ENCODE measurements around the gene HPGD. TPM values are rescaled to one million over a fixed set of nuclear protein-coding genes. Genes with fewer than 3 reads are reported as not detected.

HPGD gene
- total RNA-seq, 1 experiment from 2014 or later = 1.2 TPM

GRCh38 chr4:174544496-174544895, 22.2 kb upstream of the HPGD start:
- Histone ChIP-seq H3K27me3 (ENCODE audit: control insufficient read depth, insufficient read depth, low read length) (no peaks in the 10 kb centered on the region), H3K4me3 (ENCODE audit: low read depth in 2 of 2, low read length in 2 of 2) (no peak overlapping the region), H3K27ac (ENCODE audit: low read length) (no peak overlapping the region), H3K4me1 (ENCODE audit: control insufficient read depth, insufficient read depth, low read length) (no peaks in the 10 kb centered on the region), H3K36me3 (ENCODE audit: control insufficient read depth, insufficient read depth, low read length) (no peaks in the 10 kb centered on the region), H3K9me3 (ENCODE audit: control insufficient read depth, insufficient read depth, low read depth, low read length) (no peaks in the 10 kb centered on the region)
- TF ChIP-seq POLR2AphosphoS5 (IDR thresholded peaks at IDR 0.05; ENCODE audit: low read depth, low read length) = no peak
- TF ChIP-seq SIN3A (IDR thresholded peaks at IDR 0.05; ENCODE audit: borderline replicate concordance, insufficient read depth, low read depth, low read length) = no peak
- TF ChIP-seq TCF7L2 (IDR thresholded peaks at IDR 0.05; ENCODE audit: low read depth, low read length) = no peak
- no peak for TF ChIP-seq REST (IDR thresholded peaks at IDR 0.05; ENCODE audit: insufficient read depth in 1 of 2, low read depth in 2 of 2, low read length in 1 of 2)
- no peak for TF ChIP-seq CTCF (IDR thresholded peaks at IDR 0.05)
- intact Hi-C loops (cut with micrococcal nuclease; ENCODE audit: unreplicated experiment) (no loop called here), in situ Hi-C loops (cut with HindIII; ENCODE audit: low pct_unique_long_range_greater_than_20kb, low sequenced_read_pairs) (no loop called here)
- no peak for DNase-seq (ENCODE audit: low read depth, low spot score)
- BruUV-seq (replicated peaks) = no TSS peak
- ChIA-PET POLR2A (no interaction called here), CTCF (no interaction called here)
- no peak for ATAC-seq

GRCh38 chr4:174540175-174540574, 17.9 kb upstream of the HPGD start:
- DNase-seq (ENCODE audit: low read depth, low spot score) (no peak), ATAC-seq (no peak)
- no TSS peak for BruUV-seq (replicated peaks)
- H3K4me3 ChIP-seq (ENCODE audit: low read depth in 2 of 2, low read length in 2 of 2) = no peak overlapping the region
- H3K9me3 ChIP-seq (ENCODE audit: control insufficient read depth, insufficient read depth, low read depth, low read length) = no peaks in the 10 kb centered on the region
- no peaks in the 10 kb centered on the region for H3K36me3 ChIP-seq (ENCODE audit: control insufficient read depth, insufficient read depth, low read length)
- no peak overlapping the region for H3K27ac ChIP-seq (ENCODE audit: low read length)
- ChIA-PET CTCF (no interaction called here), POLR2A (no interaction called here)
- H3K27me3 ChIP-seq (ENCODE audit: control insufficient read depth, insufficient read depth, low read length) = no peaks in the 10 kb centered on the region
- in situ Hi-C loops (cut with HindIII; ENCODE audit: low pct_unique_long_range_greater_than_20kb, low sequenced_read_pairs) (no loop called here), intact Hi-C loops (cut with micrococcal nuclease; ENCODE audit: unreplicated experiment) (no loop called here)
- TF ChIP-seq SIN3A (IDR thresholded peaks at IDR 0.05; ENCODE audit: borderline replicate concordance, insufficient read depth, low read depth, low read length) (no peak), REST (IDR thresholded peaks at IDR 0.05; ENCODE audit: insufficient read depth in 1 of 2, low read depth in 2 of 2, low read length in 1 of 2) (no peak), CTCF (IDR thresholded peaks at IDR 0.05) (no peak), TCF7L2 (IDR thresholded peaks at IDR 0.05; ENCODE audit: low read depth, low read length) (no peak), POLR2AphosphoS5 (IDR thresholded peaks at IDR 0.05; ENCODE audit: low read depth, low read length) (no peak)
- H3K4me1 ChIP-seq (ENCODE audit: control insufficient read depth, insufficient read depth, low read length) = no peaks in the 10 kb centered on the region

All from Panc1 (cell line).